NOMO-1 treated with DMSO at 0.1 percent for 48 hours (cell line): ENCODE measurements around the gene AASDHPPT.

Source experiments
- DNase-seq: peaks from one replicate; lab custom pipeline; 2025; ENCODE audit not compliant: unreplicated experiment; lab: John Stamatoyannopoulos, UW

Gene AASDHPPT

GRCh38 chr11:106082096-106082495 is 4.6 kb downstream of the AASDHPPT start:
- DNase-seq = no peak

- no peak for DNase-seq
These were observed 8.7 kb downstream of the AASDHPPT start for GRCh38 chr11:106086135-106086534.

GRCh38 chr11:106086850-106087249 is 9.4 kb downstream of the AASDHPPT start:
- no peak for DNase-seq

GRCh38 chr11:106087815-106088435 is 10.5 kb downstream of the AASDHPPT start:
- peak; percentile 33 for DNase-seq

- no peak for DNase-seq
These were observed 11.4 kb downstream of the AASDHPPT start for GRCh38 chr11:106088896-106089295.

- no peak for DNase-seq
These were observed 14.1 kb downstream of the AASDHPPT start for GRCh38 chr11:106091480-106092123.

- DNase-seq = no peak
These were observed 15.0 kb downstream of the AASDHPPT start for GRCh38 chr11:106092446-106092845.

GRCh38 chr11:106098893-106099553 is 21.6 kb downstream of the AASDHPPT start:
- DNase-seq = no peak

- DNase-seq = no peak
These were observed 23.9 kb downstream of the AASDHPPT start for GRCh38 chr11:106101370-106101769.

GRCh38 chr11:106101819-106102218 is 24.4 kb downstream of the AASDHPPT start:
- no peak for DNase-seq

GRCh38 chr11:106105986-106106385 is 28.5 kb downstream of the AASDHPPT start:
- peak; percentile 1 for DNase-seq

GRCh38 chr11:106121570-106122320 is 44.3 kb downstream of the AASDHPPT start:
- no peak for DNase-seq

GRCh38 chr11:106127604-106128003 is 50.1 kb downstream of the AASDHPPT start:
- no peak for DNase-seq

- no peak for DNase-seq
These were observed 51.3 kb downstream of the AASDHPPT start for GRCh38 chr11:106128740-106129139.

- DNase-seq = no peak
These were observed 54.5 kb downstream of the AASDHPPT start for GRCh38 chr11:106131998-106132397.

- DNase-seq = no peak
These were observed 55.3 kb downstream of the AASDHPPT start for GRCh38 chr11:106132582-106133354.

GRCh38 chr11:106133529-106133928 is 56.1 kb downstream of the AASDHPPT start:
- DNase-seq = no peak

GRCh38 chr11:106137061-106137460 is 59.6 kb downstream of the AASDHPPT start:
- DNase-seq = no peak

- DNase-seq = no peak
These were observed 60.3 kb downstream of the AASDHPPT start for GRCh38 chr11:106137758-106138157.
